ENCODE measurements around the gene C4orf46. TPM values are rescaled to one million over a fixed set of nuclear protein-coding genes. Genes with fewer than 3 reads are reported as not detected.
"Not testable (repeated sequence)": the region's sequence is repeated elsewhere in the genome, so short reads cannot be mapped to it uniquely, and the experiment has no call there.

The C4orf46 gene
- total RNA-seq = 33.7 and 34.2 TPM in 2 replicates
- 8.1 TPM for polyA plus RNA-seq (2012)

GRCh38 chr4:158671665-158671914 is at the start of gene C4orf46:
TSS of gene C4orf46 (minus strand) at chr4:158671887. CDS start at chr4:158671801, 86 bp downstream.
- DNase-seq (ENCODE audit: low read depth) = no peak

- DNase-seq (ENCODE audit: low read depth) = no peak
Observed at GRCh38 chr4:158715802-158716201, 44.1 kb upstream of the C4orf46 start.

- no peak for DNase-seq (ENCODE audit: low read depth)
Observed at GRCh38 chr4:158714937-158715336, 43.2 kb upstream of the C4orf46 start.

- not testable (repeated sequence) for DNase-seq (ENCODE audit: low read depth)
Observed at GRCh38 chr4:158712622-158713021, 40.9 kb upstream of the C4orf46 start.

DNA sequence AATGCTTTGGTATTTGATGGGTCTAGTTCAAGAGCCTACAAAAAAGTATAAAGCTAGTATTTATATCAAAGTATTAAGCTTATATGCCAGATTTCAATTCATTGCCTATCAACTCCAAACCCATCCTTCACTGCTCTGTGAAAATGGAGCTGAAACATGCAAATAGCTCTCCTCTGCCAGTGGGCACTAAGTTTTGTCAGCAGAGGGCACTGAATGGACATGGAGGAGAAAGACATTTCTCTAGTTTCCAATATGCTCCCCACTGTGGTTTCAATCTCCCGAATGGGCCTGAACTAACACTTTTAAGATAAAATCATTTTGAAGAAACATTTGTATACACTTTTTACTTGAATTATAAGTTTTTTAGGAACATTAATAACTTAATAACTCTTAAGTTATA is 39.1 kb upstream of the C4orf46 start:
- peak; percentile 5 for DNase-seq (ENCODE audit: low read depth)

GRCh38 chr4:158704274-158704673 is 32.6 kb upstream of the C4orf46 start:
- DNase-seq (ENCODE audit: low read depth) = no peak

- DNase-seq (ENCODE audit: low read depth) = no peak
Observed at GRCh38 chr4:158688813-158689212, 17.1 kb upstream of the C4orf46 start.

GRCh38 chr4:158682066-158682465 is 10.4 kb upstream of the C4orf46 start:
- DNase-seq (ENCODE audit: low read depth) = peak; percentile 70

DNA sequence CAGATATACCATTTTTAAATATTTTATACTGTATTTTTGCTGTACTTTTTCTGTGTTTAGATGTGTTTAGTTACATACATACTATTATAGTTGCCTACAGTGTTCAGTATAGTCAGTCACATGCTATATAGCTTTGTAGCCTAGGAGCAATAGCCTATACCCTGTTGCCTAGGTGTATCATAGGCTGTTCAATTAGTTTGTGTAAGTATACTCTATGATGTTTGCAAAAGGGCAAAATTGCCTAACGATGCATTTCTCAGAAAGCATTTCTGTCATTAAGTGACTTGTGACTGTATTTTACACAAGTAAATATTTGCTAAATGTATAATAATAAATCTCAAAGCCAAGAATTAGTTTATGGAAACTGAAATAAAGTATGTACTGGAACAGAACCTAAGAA is 9.9 kb upstream of the C4orf46 start:
- no peak for DNase-seq (ENCODE audit: low read depth)

DNA sequence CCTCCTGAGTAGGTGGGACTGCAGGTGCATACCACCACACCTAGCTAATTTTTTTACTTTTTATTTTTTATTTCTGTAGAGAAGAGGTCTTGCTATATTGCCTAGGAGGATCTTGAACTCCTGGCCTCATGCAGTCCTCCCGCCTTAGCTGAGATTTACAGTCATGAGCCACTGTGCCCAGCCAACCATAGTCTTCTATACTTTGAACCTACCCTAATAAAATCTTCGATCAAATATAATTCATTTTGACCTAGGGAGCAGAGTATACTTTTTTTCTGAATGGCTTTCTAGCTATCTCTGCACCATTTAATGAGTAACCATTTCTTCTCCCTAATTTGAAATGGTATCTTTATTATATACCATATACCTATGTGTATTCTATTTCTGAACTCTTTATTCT is 7.1 kb upstream of the C4orf46 start:
- no peak for DNase-seq (ENCODE audit: low read depth)

GRCh38 chr4:158676076-158676475 is 4.4 kb upstream of the C4orf46 start:
- DNase-seq (ENCODE audit: low read depth) = no peak

DNA sequence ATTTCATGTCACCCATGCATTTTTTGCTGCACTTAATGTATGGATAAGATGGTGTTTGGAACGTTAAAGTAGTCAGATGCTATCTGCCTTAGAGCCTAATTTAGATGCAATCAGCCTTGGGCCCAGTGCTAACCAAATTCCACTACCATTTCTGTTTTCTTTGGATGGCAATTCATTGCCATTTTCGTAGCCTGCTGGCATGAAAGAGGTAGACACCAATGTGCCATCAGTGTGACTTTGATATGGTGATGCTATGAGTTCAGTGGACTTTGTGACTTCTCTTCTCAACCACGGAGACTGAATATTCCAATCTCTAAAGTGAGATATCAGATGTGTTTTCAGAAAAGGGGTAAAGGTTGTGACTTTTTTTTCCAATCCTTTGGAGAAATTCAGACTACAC is 1.9 kb upstream of the C4orf46 start:
- no peak for DNase-seq (ENCODE audit: low read depth)

DNA sequence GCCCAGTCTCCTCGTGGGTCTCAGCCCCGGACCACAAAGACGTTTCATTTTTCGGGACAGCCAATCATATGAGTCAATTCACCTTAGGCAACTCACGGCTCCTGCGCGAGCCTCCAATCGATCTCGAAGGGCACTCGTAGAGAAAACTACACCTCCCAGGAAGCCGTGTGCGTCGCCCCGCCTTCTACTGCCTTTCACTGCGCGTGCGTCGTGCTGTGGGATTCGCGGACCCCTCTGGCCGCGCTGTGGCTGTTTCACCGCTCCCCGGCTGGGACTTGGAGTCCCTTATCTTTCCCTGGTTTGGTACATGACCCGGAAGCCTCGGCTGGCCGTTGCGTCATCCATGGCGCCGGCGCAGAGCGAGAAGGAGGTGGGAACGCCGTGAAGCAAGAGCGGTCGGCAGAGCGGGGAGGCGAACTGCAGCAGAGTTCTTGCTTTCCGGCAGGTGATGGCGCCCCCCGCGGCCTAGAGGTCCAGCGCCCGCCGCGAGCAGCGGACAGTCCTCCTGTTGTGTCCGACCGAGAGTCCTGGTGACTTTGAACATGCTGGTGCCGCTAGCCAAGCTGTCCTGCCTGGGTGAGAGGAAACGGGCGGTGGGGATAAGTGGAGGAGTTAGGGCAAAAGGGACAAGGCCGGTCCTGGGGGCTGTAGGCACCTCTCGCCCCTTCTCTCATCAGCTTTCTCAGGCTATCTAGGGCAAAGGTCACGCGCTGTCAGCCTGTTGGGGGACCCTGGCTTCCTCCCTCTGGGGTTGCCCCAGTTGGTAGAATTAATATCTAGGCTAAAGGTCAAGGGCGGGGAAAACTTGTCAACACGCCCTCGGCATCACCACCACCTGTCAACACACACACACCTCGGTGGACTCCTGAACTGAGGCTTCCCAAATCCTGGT is 474 bp upstream of the C4orf46 start, which contains the start of gene ETFDH:
TSS of gene ETFDH (plus strand) at position 382 of the 892 bp plus-strand sequence. CDS start at position 543, 161 bp downstream.
- peak; percentile 100 for DNase-seq (ENCODE audit: low read depth)

DNA sequence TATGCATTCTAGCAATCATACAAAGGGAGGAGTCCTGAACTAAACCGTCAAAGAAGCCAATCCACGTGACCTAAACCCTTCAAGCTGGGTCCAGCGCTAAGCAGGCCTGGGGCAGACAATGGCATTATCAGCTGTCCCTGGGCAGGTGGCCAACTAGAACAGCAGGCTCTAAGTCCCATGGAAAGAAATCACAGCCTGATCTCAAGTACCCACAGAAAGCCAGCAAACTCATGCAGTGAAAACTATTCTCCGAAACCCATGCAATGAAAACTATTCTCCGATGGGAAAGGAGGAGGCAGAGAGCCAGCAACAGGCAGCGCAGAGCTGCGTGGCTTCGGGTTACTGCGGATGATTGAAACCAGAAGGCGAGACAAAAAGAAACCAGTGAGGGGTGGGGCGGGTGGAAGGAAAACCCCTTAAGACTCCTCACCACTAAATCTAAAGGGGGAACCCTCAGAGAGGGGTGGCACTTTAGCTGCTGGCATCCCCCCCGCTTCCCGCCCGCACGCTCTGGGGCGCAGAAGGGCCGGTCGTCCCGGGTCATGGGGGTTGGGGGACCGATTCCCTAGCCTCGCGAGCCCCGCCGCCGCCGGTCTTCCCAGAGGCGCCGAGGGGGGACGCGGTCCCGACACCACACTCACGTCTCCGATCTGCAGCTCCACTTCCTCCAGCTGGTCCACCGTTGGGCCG is 567 bp downstream of the C4orf46 start:
- peak; percentile 97 for DNase-seq (ENCODE audit: low read depth)

- no peak for DNase-seq (ENCODE audit: low read depth)
Observed at GRCh38 chr4:158669310-158669709, 2.4 kb downstream of the C4orf46 start.

DNA sequence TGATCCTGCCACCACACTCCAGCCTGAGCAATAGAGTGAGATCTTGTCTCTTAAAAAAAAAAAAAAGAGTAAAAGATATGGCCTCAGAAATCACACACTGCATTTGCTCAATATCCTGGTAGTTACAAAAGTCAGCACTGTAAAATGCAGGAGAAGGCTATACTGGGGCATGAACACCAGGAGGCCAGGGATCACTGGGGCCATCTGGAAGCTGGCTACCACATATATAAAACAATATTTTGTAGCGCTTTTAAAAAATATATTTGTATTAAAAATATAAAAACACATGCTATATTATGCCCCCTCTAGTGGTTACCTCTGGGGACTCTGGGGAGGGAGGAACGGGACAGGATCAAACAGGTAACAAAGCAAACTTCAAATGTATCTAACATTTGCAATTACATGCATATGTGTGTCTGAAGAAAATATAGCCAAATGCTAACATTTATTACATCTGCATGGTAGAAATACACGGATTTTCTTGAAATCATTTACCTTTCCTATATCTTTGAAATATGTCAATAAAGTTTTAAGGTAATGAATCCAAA is 4.0 kb downstream of the C4orf46 start:
- peak; percentile 32 for DNase-seq (ENCODE audit: low read depth)

- no peak for DNase-seq (ENCODE audit: low read depth)
Observed at GRCh38 chr4:158666892-158667291, 4.8 kb downstream of the C4orf46 start.

- no peak for DNase-seq (ENCODE audit: low read depth)
Observed at GRCh38 chr4:158664806-158665205, 6.9 kb downstream of the C4orf46 start.

GRCh38 chr4:158663707-158664625 is 7.7 kb downstream of the C4orf46 start:
- not testable (repeated sequence) for DNase-seq (ENCODE audit: low read depth)

- DNase-seq (ENCODE audit: low read depth) = not testable (repeated sequence)
Observed at GRCh38 chr4:158663255-158663654, 8.4 kb downstream of the C4orf46 start.

DNA sequence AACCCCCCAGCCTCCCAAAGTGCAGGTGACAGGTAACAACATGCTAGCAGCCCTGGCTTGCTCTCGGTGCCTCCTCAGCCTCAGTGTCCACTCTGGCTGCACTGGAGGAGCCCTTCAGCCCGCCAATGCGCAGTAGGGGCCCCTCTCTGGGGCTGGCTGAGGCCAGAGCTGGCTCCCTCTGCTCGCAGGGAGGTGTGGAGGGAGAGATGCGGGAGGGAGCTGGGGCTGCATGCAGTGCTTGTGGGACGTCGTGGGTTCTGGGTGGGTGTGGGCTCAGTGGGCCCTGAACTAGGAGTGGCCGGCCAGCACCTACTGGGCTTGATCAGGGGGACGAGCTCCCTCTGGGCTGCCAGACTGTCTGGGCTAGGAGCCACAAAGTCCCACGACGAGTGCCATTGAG is 14.4 kb downstream of the C4orf46 start:
- DNase-seq (ENCODE audit: low read depth) = no peak
